GM12873 (cell line): ENCODE data around the gene OAS3.

Experiments used
- CTCF ChIP-seq: IDR thresholded peaks from 2 replicates; pipeline ENCODE4 v1.5.1; 2012; ENCODE audit warnings: low read depth, mild to moderate bottlenecking, moderate library complexity, low read length, control low read depth; ENCODE audit not compliant: insufficient read depth; ENCODE audit errors: missing control alignments

OAS3 gene

GRCh38 chr12:112988224-112988623 lies 50.0 kb downstream of the OAS3 start:
- no peak for TF ChIP-seq CTCF

GRCh38 chr12:112989806-112990205 lies 51.5 kb downstream of the OAS3 start:
- no peak for TF ChIP-seq CTCF

- TF ChIP-seq CTCF: peak; percentile 92
Observed at GRCh38 chr12:112992541-112993398, 54.5 kb downstream of the OAS3 start.

GRCh38 chr12:112995008-112995407 lies 56.7 kb downstream of the OAS3 start:
- TF ChIP-seq CTCF: no peak

GRCh38 chr12:112996501-112996900 lies 58.2 kb downstream of the OAS3 start:
- TF ChIP-seq CTCF: no peak

- no peak for TF ChIP-seq CTCF
Observed at GRCh38 chr12:112997506-112997905, 59.2 kb downstream of the OAS3 start.

- no peak for TF ChIP-seq CTCF
Observed at GRCh38 chr12:112998987-112999767, 60.9 kb downstream of the OAS3 start.
